Islet of Langerhans (tissue), 1 donor: ENCODE measurements around the gene PTGS2.
"Not testable (repeated sequence)": the region's sequence is repeated elsewhere in the genome, so short reads cannot be mapped to it uniquely, and the experiment has no call there.

Experiments
- FAIRE-seq: peaks from one replicate; lab custom pipeline; 2011; peaks lifted over from hg19 to GRCh38; lab: Jason Lieb, UNC

The PTGS2 gene

DNA sequence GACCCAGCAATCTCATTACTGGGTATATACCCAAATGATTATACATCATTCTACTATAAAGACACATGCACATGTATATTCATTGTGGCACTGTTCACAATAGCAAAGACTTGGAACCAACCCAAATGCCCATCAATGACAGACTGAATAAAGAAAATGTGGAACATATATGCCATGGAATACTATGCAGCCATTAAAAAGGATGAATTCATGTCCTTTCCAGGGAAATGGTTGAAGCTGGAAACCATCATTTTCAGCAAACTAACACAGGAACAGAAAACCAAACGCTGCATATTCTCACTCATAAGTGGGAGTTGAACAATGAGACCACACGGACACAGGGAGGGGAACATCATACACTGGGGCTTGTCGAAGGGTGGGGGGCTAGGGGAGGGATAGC, 10.4 kb downstream of the PTGS2 start:
- not testable (repeated sequence) for FAIRE-seq

DNA sequence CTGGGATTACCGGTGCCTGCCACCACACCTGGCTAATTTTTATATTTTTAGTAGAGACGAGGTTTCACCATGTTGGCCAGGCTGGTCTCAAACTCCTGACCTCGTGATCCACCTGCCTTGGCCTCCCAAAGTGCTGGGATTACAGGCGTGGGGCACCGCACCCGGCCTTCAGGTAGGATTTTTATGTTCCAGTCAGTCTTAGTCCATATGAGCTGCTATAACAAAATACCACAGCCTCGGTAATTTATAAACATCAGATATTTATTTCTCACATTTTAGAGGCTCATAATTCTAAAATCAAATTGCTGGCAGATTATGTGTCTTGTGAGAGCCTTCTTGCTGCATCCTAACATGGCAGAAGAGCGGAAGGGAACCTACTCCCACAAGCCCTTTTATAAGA, 16.0 kb downstream of the PTGS2 start:
- FAIRE-seq = not testable (repeated sequence)

DNA sequence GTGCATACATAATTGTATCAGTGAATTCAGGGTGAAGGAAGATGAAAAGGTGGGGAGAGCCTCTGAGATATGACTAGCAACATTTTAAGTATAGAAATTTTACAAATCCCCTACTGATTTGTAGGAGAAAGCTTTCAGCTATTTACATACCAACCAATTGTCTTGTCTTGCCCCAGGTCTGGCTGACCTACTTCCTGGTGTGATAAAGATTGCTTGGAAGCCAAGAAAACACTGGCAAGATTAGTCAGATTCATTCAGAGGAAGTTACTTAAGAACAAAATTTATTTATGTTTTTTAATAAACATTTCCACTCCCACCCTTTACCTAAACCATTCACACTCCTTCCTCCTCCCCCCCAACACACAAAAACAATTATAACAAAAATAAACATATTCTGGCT, 17.5 kb downstream of the PTGS2 start:
- FAIRE-seq = no peak

DNA sequence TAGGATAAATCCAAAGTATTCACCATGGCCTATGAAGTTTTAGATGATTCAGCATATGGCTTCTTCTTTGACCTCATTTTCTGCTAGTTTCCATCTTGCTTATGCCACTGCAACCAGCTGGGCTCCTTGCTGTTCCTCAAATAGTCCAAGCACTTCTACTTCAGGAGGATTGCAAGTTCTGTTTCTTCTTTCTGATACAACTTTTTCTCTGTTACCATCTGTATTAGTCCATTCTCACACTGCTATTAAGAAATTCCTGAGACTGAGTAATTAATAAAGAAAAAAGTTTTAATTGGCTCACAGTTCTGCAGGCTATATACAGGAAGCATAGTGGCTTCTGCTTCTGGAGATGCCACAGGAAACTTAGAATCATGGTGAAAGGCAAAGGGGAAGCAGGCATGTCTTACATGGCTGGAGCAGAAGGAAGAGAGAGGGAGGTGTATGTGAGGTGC, 20.3 kb downstream of the PTGS2 start:
- no peak for FAIRE-seq

DNA sequence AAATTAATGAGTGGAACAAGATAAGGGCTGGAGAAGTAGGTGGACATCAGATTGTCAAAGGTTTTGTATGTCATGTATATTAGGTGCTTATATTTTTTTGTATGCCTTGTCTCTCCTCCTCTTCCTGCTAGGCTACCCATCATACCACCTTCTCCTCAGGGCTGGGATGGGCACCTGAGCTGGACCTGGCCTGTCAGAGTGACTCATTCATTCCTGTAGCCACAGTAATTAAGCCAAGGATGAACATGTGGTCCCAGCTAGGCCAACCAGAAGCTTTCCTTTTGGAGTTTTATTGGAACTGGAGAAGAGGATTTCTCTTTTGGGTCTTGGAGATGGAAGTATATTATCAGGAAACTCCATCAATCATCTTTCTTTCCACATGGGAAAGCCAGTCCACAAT, 21.2 kb downstream of the PTGS2 start:
- FAIRE-seq = no peak

DNA sequence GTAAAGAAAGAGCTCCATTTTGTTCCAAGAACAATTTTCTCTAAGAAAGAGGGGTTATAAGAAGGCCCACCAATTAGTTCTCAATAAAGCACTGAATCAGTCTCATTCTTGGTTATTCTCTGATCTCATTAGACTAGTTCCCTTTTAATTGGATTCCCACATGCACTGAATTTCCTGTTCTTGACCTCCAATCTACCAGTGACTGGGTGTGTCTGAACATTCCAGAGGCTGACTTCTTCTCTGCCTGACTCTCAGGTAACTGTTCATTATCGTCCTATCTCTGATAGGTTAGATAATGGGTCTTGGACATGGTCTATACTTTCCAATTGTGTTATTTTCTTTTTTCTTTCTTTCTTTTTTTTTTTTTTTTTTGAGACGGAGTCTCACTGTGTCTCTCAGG, 22.7 kb downstream of the PTGS2 start:
- FAIRE-seq = no peak

DNA sequence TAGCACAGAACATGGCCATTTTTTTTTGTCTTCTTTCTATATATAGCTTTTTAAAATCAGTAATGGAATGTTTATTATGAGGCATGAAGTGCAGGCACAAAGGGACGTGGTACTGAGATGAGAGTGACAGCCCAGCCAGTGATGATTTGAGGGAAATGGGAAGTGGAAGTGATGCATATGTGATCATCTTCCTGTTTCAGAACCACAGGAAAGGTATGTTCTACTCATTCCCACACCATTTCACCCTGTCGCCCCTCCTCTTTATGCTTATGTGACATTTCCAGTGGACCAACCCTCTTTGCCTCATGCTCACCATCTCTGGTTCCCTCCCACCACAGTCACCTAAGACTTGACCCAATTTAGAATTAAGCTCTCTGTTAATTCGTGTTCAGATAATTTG, 24.3 kb downstream of the PTGS2 start:
- FAIRE-seq = no peak

DNA sequence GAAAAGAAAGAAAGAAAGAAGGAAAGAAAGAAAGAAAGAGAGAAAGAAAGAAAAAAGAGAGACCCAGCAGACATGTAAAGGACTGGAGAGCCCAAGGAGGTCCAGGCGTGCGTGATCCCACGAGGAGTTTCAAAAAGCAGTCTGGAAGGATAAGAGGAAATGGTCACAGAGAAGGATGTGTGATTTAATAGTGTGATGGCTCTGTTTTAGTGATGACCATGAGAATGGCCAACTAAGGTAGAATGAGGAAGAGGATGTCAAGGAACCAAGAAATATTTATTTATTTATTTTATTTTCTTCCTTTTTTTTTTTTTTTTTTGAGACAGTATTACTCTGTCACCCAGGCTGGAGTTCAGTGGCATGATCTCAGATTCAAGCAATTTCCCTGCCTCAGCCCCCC, 25.5 kb downstream of the PTGS2 start:
- FAIRE-seq = no peak

DNA sequence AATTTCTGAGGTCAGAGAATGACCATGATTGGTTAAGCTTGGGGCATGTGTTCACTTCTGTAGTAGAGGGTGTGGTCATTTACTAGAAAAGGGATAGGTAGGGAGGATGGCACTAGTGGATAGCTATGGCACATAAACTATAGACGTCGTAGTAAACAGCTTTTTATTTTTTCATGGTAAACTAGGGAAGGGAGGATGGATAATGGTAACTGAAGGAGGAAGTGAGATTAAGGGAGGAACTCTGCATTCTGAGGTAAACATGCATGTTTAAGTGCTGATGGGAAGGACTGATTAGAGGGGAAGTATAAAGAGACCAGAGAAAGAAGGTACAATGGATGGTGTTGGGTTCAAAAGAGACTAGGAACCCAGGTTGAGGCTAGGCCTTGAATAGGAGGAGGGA, 26.9 kb downstream of the PTGS2 start:
- FAIRE-seq = no peak

DNA sequence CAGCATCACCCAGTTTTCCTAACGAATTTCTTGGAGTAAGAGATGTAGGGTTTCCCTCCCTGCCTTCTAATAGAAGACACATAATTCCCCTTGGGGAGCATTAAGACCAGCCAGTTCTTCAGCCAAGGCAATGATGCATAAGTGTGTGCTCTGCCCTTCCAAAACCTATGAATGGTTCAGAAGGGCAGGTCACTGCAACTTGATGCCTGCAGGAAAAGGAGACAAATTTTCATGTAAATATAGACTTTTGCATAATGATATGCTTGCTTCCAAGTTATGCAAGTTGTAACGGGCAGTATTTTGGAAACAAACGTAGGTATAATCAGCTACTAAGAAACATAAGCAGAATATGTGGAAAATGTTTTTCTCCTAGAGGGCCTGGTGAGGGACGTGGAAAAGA, 31.6 kb downstream of the PTGS2 start:
- FAIRE-seq = no peak

DNA sequence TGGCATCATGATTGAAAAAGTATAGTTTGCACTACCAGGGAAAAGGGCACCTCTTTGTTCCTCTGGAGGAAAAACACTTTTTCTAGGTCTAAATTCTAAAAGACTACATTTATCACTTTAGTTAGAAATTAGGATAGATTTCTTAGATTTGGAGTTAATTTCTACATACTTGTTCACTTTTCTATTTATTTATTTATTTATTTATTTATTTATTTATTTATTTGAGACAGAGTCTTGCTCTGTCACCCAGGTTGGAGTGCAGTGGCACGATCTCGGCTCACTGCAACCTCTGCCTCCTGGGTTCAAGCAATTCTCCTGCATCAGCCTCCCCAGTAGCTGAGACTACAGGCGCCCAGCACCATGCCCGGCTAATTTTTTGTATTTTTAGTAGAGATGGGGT, 32.2 kb downstream of the PTGS2 start:
- not testable (repeated sequence) for FAIRE-seq

DNA sequence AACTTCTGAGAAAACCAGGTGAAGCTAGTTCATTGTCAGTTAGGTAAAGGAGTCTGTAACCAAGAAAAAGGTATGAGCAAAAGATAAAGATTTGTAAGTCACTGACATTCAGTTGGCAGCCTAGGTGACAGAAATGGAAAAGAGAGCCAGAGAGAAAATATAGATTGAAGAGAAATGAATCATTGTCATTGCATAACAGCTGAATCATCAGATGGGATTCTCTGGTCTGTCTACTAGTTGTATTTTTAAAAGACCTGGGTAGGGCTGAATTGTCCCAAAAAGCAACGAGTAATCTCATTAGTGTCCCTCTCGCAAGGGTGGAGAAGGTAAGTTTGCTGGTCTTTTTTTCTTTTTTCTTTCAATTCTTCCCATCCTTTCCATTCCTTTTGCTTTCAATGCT, 36.6 kb downstream of the PTGS2 start:
- no peak for FAIRE-seq

DNA sequence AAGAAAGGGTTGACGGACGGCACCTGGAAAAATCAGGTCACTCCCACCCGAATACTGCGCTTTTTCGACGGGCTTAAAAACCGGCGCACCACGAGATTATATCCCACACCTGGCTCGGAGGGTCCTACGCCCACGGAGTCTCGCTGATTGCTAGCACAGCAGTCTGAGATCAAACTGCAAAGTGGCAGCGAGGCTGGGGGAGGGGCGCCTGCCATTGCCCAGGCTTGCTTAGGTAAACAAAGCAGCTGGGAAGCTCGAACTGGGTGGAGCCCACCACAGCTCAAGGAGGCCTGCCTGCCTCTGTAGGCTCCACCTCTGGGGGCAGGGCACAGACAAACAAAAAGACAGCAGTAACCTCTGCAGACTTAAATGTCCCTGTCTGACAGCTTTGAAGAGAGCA, 42.7 kb downstream of the PTGS2 start:
- FAIRE-seq = not testable (repeated sequence)

DNA sequence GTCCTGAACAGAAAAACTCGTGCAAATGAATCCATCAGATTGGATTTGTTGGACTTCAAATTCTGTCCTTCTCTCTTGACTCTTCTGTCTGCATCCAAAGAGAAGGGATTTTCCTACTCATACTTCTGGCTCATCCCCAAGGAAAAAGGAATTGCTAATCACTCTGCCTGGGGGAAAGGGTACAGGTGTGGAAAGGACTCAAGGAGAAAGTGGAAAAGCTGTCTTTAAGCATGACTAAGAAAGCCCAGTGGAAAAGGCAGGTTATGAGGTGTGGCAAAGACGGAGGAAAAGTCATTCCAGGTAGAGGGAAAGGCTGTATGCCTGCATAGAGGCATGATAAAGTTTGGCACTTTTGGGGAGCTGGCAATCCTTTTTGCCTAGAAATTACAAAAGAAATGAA, 43.4 kb downstream of the PTGS2 start:
- FAIRE-seq = no peak

DNA sequence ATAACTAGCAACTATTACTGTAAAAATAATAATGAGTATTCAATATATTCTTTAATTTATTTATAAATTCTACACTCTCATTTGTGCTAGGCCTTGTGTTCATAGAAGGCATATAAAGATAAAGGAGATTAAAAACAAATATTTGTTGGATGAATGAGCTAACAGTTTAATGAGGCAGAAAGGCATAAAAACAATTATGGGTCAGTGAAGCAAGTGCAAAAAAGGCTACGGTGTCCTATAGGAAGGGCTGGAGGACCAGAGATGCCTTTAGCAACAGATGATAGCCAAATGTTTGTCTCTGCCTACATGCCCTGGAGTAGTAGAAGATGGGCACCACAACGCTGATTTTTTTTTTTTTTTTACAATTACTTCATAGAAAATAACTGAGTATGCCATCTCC, 45.7 kb downstream of the PTGS2 start:
- FAIRE-seq = no peak

DNA sequence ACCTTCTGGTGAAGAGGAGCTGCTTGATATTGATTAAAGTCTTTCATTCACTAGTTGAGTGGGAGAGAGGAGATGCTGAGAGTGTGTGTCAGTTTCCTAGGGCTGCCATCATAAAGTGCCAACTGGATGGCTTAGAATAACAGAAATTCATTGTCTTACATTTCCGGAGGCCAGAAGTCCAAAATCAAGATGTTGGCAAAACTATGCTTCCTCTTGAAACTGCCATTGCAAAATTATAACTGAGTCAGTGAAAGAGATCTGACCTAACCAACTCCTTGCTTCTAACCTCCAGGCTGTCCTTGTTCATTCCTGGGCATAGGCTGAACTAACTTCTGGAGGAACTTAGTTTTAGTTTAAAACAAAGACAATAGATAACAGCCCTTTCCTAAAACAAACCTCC, 47.1 kb downstream of the PTGS2 start:
- FAIRE-seq = no peak

DNA sequence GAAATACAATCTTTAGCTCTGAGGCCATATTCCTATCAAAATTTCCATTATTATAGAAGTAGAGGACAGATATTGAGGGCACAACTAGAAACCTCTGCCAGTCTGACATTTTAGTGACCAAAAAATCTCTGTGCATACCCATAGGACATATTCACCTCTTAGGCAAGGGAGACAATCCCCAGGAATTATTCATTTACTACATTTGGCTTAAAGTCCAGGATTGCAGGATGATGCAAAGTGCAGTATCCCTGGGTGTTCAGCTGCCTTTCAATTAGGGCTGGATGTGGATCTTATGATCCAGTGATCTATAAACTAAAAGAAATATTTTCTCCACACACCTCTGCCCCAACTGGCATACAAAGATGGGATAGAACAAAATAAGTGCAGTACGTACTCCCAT, 50.9 kb downstream of the PTGS2 start:
- FAIRE-seq = no peak

DNA sequence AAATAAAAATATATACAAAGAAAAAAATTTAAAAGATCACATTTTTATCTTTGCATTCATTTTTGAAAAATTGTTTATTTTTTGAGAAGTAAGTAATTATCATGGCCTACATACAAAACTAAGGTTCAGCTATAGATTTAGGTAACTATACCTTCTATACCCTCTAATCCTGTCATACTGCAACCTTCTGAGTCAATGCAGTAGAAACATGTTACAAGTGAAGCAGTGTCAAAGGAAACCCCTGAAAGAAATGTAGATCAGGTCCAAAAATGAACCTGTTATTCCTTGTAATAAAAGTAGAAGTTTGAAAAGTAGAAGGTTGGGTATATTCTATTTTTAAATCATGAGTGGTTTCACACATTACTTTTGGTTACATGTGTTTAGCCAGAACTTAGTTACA, 51.3 kb downstream of the PTGS2 start:
- no peak for FAIRE-seq

DNA sequence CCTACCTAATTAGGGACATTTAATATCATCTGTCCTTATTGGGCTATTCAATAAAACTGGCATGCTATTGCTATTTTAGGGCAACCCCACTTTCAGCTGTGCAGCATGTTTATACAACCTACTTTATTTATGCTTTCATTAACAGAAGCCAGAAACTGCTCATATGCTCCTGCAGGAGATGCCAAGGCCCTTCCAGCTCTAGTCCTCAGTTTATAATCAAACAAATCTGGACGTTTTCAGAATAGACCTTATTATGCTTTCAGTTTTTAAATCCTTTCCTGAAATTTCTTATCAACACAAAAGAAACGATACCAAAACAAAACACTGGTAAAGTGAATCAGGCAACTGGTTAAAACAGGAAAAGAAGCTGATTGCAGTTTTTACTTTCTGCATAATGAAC, 53.2 kb downstream of the PTGS2 start:
- no peak for FAIRE-seq

DNA sequence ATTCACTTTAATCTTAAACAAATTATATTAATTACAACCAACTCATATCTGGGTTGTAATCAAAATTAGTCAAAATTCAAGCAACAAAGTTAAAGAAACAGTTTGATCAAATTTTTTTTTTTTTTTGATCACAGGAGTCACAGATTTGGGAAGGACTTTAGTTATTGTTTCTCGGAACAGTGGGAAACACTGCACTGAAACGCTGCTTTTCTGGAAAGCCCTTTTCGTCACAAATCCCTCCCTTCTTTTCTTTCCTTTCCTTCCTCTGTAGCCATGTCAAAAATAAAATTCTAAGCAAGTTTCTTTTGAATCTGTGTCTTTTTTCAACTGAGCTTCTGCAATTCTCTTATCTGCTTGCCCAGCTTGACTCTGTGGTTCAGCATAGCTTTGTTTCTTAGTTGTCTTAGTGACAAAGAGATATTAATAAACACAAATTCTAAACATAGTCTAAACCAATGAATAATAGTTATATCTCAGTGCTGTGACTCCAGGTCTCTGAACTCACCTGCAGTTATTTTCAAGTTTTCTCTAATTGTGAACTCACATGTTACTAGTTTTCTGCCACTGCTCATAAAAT, 53.8 kb downstream of the PTGS2 start:
- no peak for FAIRE-seq

DNA sequence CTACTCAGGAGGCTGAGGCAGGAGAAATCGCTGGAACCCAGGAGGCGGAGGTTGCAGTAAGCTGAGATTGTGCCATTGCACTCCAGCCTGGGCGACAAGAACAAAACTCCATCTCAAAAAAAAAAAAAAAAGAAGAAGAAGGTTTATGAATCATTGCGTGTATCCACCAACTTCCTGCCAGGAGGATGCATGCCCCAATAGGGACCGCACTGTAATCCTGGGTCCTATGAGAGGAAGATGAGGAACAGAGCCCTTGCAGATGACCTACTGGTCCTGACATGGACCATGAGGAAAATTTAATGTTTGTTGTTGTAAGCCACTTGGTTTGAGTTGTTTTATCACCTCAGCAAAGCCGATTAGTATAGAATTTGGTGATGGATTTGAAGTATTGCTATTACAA, 56.7 kb downstream of the PTGS2 start:
- no peak for FAIRE-seq
